Fibroblast of lung (primary cell): ENCODE results near the gene NAXE. TPM values are rescaled to one million over a fixed set of nuclear protein-coding genes. Genes with fewer than 3 reads are reported as not detected.

ENCODE experiments used
- DNase-seq, 2 donors: peaks; one replicate each; pipeline versions ENCODE4 v3.0.0 to v3.0.0-alpha.2; 2010; ENCODE audit warnings: low read depth in 2 of 2
- H2AFZ ChIP-seq: 2 replicates; pipeline ENCODE4 v1.5.1; 2012; ENCODE audit warnings: low read length, control low read depth, inconsistent platforms
- H3K27ac ChIP-seq: 2 replicates; pipeline ENCODE4 v1.5.1; 2011; ENCODE audit warnings: low read length, control low read depth; ENCODE audit not compliant: insufficient read depth
- H3K27me3 ChIP-seq: 2 replicates; pipeline ENCODE4 v1.5.1; 2011; ENCODE audit warnings: mild to moderate bottlenecking, low read length; ENCODE audit not compliant: control insufficient read depth, insufficient read depth
- H3K36me3 ChIP-seq: 2 replicates; pipeline ENCODE4 v1.5.1; 2011; ENCODE audit warnings: low read length; ENCODE audit not compliant: control insufficient read depth, insufficient read depth
- H3K4me1 ChIP-seq: 2 replicates; pipeline ENCODE4 v1.5.1; 2011; ENCODE audit warnings: low read length; ENCODE audit not compliant: control insufficient read depth, insufficient read depth; ENCODE audit errors: extremely low read depth
- H3K4me2 ChIP-seq: 2 replicates; pipeline ENCODE4 v1.5.1; 2011; ENCODE audit warnings: low read length, control low read depth; ENCODE audit not compliant: insufficient read depth; ENCODE audit errors: extremely low read depth
- H3K4me3 ChIP-seq, 4 experiments: fragments of 200-600 bp in 1 of 4; sonication (generic) in 1 of 4; replicated peaks in 1 of 4; 2 replicates each; pipeline ENCODE4 v1.5.1; 2011 to 2016; ENCODE audit warnings: low read length in 4 of 4, low read depth in 3 of 4, mild to moderate bottlenecking in 3 of 4, control low read depth in 2 of 4, inconsistent platforms in 1 of 4, mixed read lengths in 1 of 4; ENCODE audit not compliant: insufficient read depth in 1 of 4; ENCODE audit errors: control extremely low read depth in 1 of 4
- H3K79me2 ChIP-seq: 2 replicates; pipeline ENCODE4 v1.5.1; 2012; ENCODE audit warnings: mild to moderate bottlenecking, low read length, inconsistent platforms; ENCODE audit not compliant: control insufficient read depth, insufficient read depth
- H3K9ac ChIP-seq: 2 replicates; pipeline ENCODE4 v1.5.1; 2011; ENCODE audit warnings: mild to moderate bottlenecking, low read length, control low read depth; ENCODE audit not compliant: insufficient read depth
- H3K9me3 ChIP-seq: 2 replicates; pipeline ENCODE4 v1.5.1; 2012; ENCODE audit warnings: low read depth, low read length; ENCODE audit not compliant: control insufficient read depth, insufficient read depth
- H4K20me1 ChIP-seq: 2 replicates; pipeline ENCODE4 v1.5.1; 2011; ENCODE audit warnings: low read length; ENCODE audit not compliant: control insufficient read depth, insufficient read depth; ENCODE audit errors: extremely low read depth
- CTCF ChIP-seq, 2 donors: IDR thresholded peaks in 1 of 2; conservative IDR thresholded peaks in 1 of 2; 1 replicate in 1 of 2; 2 replicates in 1 of 2; pipeline ENCODE4 v1.5.1; 2011 to 2012; ENCODE audit warnings: low read length in 2 of 2, control low read depth in 1 of 2, inconsistent platforms in 1 of 2, low read depth in 1 of 2, mild to moderate bottlenecking in 1 of 2
- EZH2 ChIP-seq: IDR thresholded peaks from 2 replicates; pipeline ENCODE4 v1.5.1; 2012; ENCODE audit warnings: low read length, control low read depth, mild to moderate bottlenecking; ENCODE audit errors: missing control alignments
- polyA plus RNA-seq, 2 donors: library from polyadenylated mRNA; depleted of rRNA in 1 of 2; stranded (reverse) in 1 of 2; unstranded in 1 of 2; fragments of >200 nt; gene quantifications; 2 replicates each; pipeline ENCODE4 v1.2.1, GENCODE V29; 2011 to 2012; ENCODE audit warnings: missing spikeins in 1 of 2
- total RNA-seq: library from RNA; depleted of rRNA; stranded (reverse); fragments of >200 nt; gene quantifications from 2 replicates; pipeline ENCODE4 v1.2.1, GENCODE V29; 2014

The NAXE gene
- total and polyA plus RNA-seq, 2 donors (not counting 1 experiment from before 2014, with no cell fraction given) = 41.6 to 64.4 TPM

GRCh38 chr1:156632355-156632754 lies 40.8 kb downstream of the NAXE start:
- Histone ChIP-seq H3K4me3 (no peak overlapping the region), H3K4me1 (no peaks in the 10 kb centered on the region), H3K9me3 (no peaks in the 10 kb centered on the region), H4K20me1 (peaks cover 2% of the 10 kb centered on the region), H3K36me3 (no peaks in the 10 kb centered on the region), H3K79me2 (no peaks in the 10 kb centered on the region), H3K4me2 (no peak overlapping the region), H3K9ac (no peak overlapping the region), H2AFZ (no peak overlapping the region), H3K27ac (no peak overlapping the region), H3K27me3 (peaks cover 28% of the 10 kb centered on the region)
- TF ChIP-seq EZH2 (no peak), CTCF (conservative IDR thresholded peaks at IDR 0.05 in 1 of 2, IDR thresholded peaks at IDR 0.05 in 1 of 2; ENCODE audit: low read depth in 1 of 2, low read length in 2 of 2) (no peak)
- DNase-seq = no peak

- no peak overlapping the region for H3K9ac ChIP-seq
- H3K4me3 ChIP-seq = no peak overlapping the region
- H3K27me3 ChIP-seq = peaks cover 69% of the 10 kb centered on the region
- no peaks in the 10 kb centered on the region for H3K4me1 ChIP-seq
- no peak overlapping the region for H3K27ac ChIP-seq
- no peak overlapping the region for H2AFZ ChIP-seq
- no peaks in the 10 kb centered on the region for H3K36me3 ChIP-seq
- no peaks in the 10 kb centered on the region for H3K79me2 ChIP-seq
- no peak for DNase-seq
- TF ChIP-seq EZH2 (peak; percentile 47), CTCF (conservative IDR thresholded peaks at IDR 0.05 in 1 of 2, IDR thresholded peaks at IDR 0.05 in 1 of 2; ENCODE audit: low read depth in 1 of 2, low read length in 2 of 2) (no peak)
- H4K20me1 ChIP-seq = no peaks in the 10 kb centered on the region
- H3K9me3 ChIP-seq = no peaks in the 10 kb centered on the region
- no peak overlapping the region for H3K4me2 ChIP-seq
Measured at GRCh38 chr1:156638189-156638985, 46.8 kb downstream of the NAXE start.

GRCh38 chr1:156639601-156640101 lies 48.1 kb downstream of the NAXE start:
- H3K27me3 ChIP-seq = peaks cover 75% of the 10 kb centered on the region
- no peaks in the 10 kb centered on the region for H3K36me3 ChIP-seq
- no peak overlapping the region for H3K4me2 ChIP-seq
- H2AFZ ChIP-seq = no peak overlapping the region
- H3K4me1 ChIP-seq = no peaks in the 10 kb centered on the region
- no peak for DNase-seq
- no peak overlapping the region for H3K9ac ChIP-seq
- no peak overlapping the region for H3K27ac ChIP-seq
- no peaks in the 10 kb centered on the region for H4K20me1 ChIP-seq
- H3K79me2 ChIP-seq = no peaks in the 10 kb centered on the region
- no peak for TF ChIP-seq CTCF (conservative IDR thresholded peaks at IDR 0.05 in 1 of 2, IDR thresholded peaks at IDR 0.05 in 1 of 2; ENCODE audit: low read depth in 1 of 2, low read length in 2 of 2)
- TF ChIP-seq EZH2 = peak; percentile 51
- no peaks in the 10 kb centered on the region for H3K9me3 ChIP-seq
- H3K4me3 ChIP-seq = no peak overlapping the region
